SKM-1 (cell line): ENCODE results near the gene SOCS3.

Source experiments
- DNase-seq: peaks from one replicate; lab custom pipeline; 2025; ENCODE audit not compliant: unreplicated experiment; lab: John Stamatoyannopoulos, UW

The SOCS3 gene

DNA sequence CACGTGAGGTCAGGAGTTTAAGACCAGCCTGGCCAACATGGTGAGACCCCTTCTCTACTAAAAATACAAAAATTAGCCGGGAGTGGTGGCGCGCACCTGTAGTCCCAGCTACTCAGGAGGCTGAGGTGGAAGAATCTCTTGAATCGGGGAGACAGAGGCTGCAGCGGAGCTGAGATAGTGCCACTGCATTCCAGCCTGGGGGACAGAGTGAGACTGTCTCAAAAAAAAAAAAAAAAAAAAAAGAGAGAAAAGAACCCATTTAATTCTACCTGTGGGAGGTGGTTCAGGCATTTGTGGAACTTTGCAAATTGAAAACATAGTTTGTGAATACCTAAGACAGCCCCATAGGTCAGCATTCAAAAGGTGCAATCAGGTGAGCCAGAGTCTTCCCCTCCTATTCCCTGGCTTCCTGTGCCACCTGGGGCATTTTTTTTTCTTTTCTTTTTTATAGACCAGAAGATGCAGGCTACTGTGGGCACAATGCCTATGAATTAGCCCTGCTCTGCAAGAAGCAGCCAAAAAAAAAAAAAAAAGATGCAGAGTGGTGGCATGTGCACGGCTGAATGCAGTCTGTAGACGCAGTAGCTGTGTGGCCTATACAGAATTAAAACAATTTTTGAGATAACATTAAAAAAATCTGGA is 9.1 kb upstream of the SOCS3 start:
- DNase-seq = no peak

DNA sequence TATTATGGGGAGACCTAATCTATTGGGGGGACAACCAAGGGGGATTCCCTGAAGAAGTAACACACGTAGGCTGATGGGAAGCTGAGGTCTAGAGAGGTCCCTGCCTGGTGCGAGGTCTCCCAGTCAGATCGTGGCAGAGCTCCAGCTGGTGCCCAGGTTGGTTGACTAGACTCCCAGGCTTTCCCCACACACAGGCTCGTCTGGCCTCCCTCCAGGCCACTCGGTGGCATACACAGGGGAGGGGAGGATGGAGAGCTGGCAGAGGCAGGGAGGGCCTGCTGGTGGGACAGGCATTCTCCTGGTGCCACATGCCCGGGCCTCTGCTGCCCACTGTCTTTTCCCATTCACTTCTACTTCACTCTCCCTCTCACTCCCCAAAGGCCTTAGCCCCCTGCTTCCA is 8.5 kb upstream of the SOCS3 start:
- no peak for DNase-seq

DNA sequence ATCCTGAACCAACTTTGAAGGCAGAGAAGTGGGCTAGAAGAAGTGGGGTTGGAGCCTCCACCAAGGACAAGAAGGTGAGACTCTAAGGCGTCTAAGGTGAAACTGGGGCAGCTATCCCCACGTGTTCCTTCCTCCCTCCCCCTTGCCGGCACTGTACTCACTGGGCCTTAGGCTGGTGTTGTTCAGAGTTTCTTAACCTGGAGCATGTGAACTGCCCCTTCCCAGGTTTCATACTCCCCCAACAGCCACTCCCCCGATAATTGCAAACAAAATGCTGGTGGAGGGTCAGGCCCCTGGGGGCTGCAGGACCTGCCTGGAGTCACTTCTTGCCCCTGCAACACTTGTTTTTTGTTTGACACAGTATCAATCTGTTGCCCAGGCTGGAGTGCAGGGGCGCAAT is 7.3 kb upstream of the SOCS3 start:
- DNase-seq = no peak

DNA sequence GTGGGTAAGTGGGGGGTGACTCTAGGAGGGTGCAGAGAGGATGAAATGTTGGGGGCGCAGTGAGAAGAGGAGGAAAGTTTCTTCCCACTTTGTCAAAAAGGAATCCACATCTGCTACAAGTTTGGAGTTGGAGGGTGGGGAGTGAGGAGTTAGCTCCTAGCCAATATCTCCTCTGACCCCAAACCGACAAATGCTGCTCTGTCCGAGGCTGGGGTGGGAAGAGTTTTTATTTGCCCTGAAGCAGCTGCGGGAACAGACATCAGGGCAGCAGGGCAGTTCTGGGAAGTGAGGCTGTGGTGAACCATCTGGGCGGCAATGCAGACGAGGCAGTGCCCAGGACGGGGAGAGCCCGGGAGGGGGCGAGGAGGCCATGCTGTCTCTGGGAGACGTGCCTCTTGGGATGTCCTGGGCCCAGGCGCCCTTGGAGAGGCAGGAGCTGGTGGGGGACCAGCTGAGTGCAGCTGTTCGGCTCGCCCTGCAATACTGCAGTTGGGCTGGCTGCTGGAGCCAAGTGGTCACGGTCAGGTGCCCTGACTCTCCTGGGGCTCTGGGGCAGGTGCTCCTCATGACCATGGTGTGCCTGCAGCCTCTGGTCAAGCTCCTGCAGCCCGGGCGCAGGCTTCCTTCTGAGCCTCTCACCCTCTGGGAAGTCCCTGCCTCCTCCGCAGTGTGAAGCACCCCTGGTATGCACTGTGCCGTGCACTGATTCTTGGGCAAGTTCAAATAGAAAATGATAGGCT is 6.4 kb upstream of the SOCS3 start:
- no peak for DNase-seq

DNA sequence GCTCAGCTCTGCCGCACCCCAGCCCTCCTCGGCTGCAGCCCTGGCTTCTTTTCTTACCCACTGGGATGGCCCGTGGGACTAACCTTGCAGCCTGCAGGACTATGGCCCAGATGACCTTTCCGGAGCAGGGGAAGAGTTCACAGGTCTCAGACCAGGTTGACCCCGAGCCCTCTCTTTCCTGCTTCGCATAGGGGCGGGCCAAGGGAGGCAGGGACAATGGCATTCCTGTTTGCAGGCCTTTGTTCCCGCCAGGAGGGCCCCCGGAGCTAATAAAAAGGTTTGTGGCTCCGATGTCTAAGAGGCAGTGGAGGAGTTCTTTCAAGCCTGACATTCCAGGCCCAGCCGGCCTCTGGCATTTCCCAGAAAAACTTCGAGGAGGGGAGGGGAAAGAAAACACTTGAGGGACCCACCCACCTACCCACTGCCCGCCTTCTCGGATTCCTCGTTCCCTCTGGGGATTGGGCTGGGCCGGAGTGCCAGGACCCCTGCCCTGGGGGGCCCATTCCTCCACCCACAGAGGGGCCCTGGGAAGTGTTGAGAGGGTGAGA is 5.8 kb upstream of the SOCS3 start:
- DNase-seq = no peak

DNA sequence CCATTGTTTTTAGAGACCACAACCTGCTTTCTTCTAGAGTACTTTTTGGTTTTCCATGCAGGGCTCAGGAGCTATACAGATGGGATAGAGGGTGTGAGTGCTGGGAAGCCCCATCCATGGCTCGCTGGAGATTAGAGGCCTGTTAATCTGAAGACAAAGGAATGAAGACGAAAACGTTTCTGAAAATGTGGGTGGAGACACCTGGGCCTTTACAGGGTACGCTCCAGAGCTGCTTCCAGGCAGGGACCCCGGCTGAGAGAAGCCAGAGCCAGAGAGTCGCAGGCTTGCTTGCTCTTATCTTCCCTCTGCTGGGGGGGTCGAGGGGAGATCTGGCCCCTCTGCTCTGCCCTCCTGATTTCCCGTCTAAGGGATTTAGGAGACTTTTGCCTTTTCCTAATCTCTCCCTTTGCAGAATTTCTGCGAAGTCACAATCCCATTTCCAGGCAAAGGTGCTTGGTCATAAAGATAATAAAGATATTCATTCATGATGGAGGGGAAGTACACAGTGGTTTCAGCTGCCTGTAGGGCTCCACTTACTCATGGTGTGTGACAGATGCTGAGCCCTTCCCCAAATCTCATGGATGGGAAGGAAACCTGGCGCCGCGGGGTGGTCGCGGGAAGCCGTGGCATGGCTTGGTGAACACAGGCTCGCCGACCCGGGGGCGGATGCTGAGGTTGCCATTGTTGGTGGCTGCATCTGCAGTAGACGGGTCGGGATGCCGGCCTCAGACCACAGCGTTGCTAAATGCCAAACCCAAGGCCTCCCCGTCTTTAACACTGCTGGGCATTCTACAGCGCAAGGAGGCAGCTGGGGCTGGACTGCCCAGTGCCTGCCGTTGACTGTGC is 4.8 kb upstream of the SOCS3 start:
- DNase-seq = no peak

DNA sequence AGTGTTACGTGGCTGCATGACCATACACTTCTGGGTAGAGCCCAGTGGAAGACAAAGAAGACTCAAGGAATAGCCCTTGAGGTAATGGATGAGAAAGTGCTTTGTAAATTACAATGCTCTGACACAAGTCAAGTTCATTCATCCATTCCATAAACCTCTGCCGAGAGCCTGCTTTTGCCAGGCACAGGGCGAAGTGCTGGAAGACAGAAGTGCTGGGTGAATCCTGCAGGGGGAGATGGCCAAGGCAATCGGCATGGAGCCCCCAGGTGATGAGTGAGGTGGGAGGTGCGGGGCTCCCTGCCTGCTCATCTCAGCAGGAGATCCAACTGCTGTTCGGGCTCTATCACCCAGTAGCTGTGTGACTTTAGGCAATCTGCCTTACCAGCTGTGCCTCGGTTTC is 2.8 kb upstream of the SOCS3 start:
- no peak for DNase-seq

DNA sequence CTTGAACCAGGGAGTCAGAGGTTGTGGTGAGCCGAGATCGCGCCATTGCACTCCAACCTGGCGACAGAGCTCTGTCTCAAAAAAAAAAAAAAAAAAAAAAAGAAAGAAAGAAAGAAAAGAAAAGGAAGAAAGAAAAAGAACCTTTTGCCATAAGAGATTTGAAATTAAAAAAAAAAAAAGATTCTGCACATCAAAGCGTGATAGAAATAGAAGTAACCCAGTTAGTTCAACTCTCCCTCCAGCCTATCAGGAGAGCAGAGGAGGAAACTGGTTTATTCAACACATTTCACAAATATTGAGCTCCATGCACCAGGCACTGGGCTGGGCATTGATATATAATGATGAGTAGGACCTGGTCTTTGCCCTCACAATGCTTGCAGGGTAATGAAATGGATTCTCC is 2.4 kb upstream of the SOCS3 start:
- no peak for DNase-seq

DNA sequence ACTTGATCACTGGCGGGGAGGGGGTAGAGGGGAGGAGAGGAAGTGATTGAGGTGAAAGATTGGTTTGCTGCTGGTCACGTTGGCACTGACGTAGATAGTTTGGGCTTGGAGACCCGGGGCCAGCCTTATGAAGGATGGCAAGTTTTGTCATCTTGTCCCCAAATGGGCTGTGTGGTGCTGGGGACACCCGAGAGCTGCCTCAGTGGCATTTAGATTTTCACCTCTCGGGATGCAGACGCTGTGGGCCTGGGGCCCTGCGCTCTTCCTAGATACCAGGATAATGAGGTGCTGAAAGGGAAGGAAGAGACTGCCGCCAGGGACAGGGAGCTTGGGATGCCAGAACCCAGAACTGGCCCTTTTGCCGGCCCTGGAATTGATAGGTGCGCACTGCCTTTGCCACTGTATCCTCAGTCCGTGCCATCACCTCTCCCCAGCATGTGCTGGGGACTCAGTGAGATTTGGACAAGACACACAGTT is 1.4 kb upstream of the SOCS3 start:
- DNase-seq = no peak

DNA sequence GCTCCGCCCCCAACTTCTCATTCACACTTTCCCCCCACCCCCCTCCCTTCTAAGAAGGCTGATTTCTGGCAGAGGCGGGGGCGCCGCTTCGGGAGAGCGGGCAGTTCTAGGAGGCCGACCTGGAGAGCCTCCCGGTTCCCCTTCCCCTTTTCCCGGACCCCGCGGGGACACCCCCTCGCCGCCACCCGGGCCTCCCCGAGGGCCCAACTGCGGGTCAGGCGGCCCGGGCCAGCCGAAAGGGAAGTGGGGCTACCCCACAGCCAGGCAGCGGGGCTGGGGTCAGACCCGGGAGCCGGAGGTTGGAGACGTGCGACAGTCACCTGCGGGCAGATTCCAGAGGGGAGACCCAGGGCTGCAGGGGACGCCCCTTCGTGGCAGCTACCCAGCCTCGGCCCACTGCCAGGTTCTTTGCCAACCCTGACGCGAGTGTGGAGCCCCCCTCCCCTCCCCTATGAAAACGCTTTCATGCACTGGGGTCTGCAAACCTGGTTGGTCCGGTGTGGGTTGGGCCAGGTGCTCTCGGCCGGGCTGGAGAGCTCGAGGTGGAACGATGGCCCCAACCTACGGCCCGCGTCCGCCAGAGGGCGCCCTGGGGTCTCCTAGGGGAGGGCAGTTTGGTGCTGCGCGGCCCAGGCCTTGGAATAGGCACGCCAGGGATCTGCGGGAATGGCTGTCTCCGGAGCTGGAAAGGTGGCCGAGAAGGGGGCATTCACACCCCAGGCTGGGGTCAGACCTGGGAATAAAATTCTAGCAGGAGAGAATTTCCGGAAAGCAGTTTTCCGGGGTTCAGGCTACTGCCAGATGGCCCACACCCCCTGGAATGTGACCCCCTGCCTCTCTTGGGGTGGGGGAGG is 721 bp upstream of the SOCS3 start:
- peak; percentile 39 for DNase-seq

DNA sequence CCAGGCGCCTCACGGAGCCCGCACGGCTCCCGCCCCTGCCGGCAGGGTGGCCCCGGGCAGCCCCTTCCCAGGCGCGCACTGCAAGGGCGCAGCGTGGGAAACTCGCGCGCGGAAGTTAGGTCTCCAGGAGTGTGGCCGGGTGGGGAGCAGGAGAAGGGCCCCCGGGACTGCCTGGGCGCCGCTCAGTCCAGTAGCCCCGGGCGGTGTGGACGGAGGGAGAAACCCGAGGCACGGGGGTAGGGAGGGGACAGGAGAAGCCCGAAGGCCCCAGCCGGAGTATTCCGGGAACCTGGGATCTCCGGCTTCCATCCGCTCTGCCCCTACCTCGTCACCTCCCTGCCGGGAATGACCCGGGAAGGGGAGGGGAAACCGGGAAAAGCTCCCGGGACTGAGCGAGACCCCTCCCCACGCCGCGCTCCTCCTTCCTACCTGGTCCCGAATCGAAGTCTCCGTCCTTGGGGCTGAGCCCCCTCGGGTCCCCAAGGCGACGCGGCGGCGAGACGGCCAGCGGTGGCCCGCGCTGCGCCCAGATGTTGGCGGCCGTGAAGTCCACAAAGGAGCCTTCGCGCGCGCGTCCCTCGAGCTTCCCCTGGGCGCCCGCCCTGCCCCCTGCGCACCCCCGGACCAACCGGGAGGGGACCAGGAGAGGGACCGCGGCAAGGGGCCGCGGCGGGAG is 418 bp downstream of the SOCS3 start:
- DNase-seq = no peak

DNA sequence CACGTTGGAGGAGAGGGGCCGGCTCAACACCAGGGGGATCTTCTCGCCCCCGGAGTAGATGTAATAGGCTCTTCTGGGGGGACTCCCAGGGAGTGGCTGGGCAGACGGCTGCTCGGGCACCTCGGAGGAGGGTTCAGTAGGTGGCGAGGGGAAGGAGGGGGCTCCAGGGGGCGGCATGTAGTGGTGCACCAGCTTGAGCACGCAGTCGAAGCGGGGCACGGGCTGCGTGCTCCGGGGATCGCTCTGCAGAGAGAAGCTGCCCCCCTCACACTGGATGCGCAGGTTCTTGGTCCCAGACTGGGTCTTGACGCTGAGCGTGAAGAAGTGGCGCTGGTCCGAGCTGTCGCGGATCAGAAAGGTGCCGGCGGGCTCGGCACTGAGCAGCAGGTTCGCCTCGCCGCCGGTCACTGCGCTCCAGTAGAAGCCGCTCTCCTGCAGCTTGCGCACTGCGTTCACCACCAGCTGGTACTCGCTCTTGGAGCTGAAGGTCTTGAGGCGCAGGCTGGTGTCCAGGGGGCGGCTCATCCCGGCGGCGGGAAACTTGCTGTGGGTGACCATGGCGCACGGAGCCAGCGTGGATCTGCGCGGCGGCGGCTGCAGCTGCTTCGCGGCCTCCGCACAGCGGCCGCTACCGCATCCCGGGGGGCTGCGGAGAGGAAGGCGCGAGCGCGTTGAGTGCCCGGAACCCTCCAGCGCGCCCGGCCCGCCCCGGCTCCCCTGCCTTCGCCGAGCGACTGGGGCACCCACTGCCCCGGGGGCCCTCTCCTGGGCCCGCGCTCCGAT is 1.1 kb downstream of the SOCS3 start:
- DNase-seq = no peak

DNA sequence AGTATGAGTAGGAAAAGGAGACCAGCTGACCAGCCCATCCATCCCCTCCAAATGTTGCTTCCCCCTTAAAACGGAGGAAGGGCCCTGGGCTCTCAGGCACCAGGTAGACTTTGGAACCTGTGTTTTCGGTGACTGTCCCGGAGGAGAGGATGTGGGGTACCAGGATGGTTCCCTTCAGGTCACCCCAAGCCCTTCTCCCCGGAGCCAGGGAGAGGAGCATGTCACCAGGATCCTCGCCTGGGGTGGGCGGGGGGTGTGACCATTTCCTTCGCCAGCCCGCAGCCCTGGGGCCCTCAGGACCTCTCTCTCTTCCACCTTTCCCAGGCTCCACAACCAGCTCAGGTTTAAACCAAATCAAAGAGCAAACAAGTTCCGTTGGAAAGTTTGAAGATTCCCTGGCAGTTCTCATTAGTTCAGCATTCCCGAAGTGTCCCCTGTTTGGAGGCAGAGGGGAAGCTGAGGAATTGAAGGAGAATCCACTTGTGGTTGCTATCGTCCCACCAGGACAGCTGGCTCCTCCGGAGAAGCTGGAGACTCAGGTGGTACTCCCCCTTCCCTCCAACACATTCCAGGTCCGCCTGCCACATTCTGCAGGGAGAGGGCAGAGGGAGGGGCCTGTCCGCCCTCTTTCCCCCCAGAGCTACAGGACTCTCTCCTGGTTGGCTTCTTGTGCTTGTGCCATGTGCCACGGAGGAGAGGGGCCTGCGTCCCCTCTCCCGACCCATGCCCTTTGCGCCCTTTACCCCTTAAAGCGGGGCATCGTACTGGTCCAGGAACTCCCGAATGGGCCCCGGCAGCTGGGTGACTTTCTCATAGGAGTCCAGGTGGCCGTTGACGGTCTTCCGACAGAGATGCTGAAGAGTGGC is 2.0 kb downstream of the SOCS3 start:
- no peak for DNase-seq

DNA sequence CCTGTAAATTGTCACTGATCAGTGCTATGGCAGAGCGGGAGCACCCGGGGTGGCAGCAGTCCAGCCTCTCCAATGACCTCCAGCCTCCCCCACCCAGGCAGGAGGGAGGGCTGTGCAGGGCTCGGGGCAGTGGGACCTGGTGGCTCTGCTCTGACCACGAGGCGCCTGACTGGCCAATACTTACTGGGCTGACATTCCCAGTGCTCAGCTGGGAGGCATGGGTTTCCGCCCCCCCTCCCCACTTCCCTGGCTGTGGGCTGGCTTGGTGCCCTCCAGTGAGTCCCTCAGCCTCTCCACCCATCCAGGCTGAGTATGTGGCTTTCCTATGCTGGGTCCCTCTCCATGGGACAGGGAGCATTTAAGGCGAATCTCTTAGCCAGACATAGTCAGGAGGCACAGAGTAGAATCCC is 2.7 kb downstream of the SOCS3 start:
- no peak for DNase-seq

DNA sequence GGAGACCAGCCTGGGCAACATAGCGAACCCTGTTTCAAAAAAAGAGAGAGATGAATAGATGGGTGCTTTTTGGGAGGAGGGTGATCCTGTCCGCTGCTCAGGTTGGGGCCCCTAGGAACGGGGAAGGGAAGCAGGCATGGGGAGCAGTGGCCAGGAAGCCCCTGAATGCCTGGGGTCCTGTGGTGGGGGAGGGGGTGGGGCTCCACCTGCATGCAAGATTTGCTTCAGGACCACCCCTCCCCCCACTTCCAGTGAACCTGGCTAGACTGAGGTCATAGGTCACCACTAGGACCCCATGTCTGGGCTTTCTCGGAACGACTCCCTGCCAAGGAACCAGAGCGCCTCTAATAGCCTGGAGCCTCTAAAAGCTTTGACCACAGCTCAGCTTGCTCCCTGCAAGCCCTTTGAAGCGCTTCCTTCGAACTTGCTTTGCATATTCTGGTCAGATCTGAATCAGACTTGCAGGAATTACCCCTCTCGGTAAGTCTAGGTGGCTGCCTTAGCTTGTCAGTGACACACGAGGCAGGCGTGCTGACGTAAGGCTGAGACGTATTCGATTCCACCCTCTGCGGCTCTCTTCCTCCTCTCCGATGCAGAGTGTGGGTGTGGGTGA is 3.7 kb downstream of the SOCS3 start:
- DNase-seq = no peak

DNA sequence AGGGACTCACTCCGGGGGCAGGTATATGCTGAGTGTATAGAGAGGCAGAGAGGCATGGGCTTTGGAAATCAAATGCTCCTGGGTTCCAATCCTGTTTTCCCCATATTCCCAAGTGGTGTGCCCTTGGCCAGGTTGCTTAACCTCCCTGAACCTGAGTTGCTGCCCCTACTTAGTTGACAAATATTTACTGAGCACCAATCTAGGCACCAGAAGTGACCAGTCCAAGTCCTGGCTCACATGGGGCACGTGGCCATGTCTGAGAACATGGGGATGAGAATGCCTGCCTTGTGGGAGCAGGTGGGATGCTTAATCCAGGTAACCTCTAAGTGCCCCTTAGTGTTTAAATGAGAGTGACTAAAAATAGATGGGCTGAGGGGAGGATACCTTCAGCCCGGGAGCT is 4.2 kb downstream of the SOCS3 start:
- DNase-seq = no peak

DNA sequence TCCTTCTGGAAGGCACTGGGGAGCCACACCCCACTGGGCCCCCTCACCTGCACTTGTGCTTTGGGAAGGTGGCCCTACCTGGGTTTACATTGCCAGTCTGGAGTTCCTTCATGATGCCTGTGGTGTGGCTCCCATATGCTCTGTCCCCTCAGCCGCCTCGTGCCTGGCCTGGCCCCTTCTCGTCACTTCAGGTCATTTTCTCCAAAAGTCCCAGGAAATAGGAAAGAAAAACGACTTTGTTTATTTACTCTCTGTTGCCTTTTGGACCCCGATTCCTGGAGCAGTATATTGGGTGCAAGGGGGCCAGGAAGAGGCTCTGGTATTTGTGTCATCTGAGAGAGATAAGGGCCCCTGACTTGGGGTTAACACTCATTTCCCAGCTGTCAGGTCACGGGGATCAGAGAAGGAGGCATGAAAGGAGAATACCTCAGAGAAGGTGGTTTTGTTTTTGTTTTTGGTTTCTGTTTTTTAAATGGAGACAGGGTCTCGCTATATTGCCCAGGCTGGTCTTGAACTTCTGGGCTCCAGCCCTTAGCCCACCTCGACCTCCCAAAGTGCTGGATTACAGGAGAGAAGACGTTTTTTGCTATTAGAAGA is 4.7 kb downstream of the SOCS3 start:
- no peak for DNase-seq

DNA sequence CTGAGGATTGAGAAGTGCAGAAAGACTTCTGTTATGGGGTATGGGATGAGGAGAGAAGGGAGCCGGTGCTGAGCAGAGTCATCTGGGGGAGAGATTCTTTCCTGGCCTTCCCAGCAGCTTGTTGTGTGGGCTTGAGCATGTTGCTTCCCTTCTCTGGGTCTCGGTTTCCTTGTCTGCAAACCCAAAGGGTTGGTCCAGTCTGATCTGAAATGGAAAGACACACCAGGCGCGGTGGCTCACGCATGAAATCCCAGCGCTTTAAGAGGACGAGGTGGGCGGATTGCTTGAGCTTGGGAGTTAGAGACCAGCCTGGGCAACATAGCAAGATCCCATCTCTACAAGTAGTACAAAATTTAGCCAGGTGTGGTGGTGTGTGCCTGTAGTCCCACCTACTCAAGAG is 6.0 kb downstream of the SOCS3 start:
- no peak for DNase-seq
